ENCODE results near the gene PTPN1.

DNA sequence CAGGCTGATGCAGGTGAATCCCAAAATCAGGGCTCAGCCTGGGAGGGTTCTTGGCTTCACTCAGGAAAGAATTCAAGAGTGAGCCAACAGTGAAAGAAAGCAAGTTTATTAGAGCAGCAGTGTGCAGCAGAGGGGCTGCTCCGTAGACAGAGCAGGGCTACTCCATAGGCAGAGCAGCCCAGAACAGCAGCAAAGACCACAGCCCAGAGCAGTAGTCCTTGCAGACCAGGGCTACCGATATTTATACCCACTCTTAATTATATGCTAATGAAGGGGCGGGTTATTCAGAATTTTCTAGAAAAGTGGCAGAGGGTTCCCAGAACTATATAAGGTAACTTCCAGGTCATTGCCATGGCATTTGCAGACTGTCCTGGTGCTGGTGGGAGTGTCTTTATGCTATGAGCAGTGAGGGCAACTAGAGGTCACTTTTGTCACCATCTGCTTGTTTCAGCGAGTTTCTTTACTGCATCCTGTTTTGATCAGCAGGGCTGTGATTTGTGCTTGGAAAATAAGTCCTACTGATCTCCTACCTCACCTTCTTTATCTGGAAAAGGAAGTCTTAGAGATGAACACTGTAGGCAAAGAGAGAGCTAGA is 39.8 kb upstream of the PTPN1 start:
- TF ChIP-seq, protein P1, sequence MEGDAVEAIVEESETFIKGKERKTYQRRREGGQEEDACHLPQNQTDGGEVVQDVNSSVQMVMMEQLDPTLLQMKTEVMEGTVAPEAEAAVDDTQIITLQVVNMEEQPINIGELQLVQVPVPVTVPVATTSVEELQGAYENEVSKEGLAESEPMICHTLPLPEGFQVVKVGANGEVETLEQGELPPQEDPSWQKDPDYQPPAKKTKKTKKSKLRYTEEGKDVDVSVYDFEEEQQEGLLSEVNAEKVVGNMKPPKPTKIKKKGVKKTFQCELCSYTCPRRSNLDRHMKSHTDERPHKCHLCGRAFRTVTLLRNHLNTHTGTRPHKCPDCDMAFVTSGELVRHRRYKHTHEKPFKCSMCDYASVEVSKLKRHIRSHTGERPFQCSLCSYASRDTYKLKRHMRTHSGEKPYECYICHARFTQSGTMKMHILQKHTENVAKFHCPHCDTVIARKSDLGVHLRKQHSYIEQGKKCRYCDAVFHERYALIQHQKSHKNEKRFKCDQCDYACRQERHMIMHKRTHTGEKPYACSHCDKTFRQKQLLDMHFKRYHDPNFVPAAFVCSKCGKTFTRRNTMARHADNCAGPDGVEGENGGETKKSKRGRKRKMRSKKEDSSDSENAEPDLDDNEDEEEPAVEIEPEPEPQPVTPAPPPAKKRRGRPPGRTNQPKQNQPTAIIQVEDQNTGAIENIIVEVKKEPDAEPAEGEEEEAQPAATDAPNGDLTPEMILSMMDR (conservative IDR thresholded peaks at IDR 0.05; ENCODE audit: low read length) = no peak
- no peak for TF ChIP-seq EZH2phosphoT487 (IDR thresholded peaks at IDR 0.05; ENCODE audit: borderline replicate concordance, low read depth, low read length)
